HepG2 (cell line): ENCODE data around the gene NOTUM. TPM values are rescaled to one million over a fixed set of nuclear protein-coding genes. Genes with fewer than 3 reads are reported as not detected.

Experiments
- ARID3A ChIP-seq: IDR thresholded peaks from 2 replicates; pipeline ENCODE4 v1.6.1; 2012; ENCODE audit warnings: low read depth, low read length, improper control_type of control experiment
- DBP ChIP-seq: sonication (generic); formaldehyde crosslinking; IDR thresholded peaks from 2 replicates; pipeline ENCODE4 v1.4.0; 2020; ENCODE audit warnings: missing genetic modification reagents; ENCODE audit errors: not compliant biosample characterization
- GTF2F1 ChIP-seq: fragments of 150-350 bp; IDR thresholded peaks from 2 replicates; pipeline ENCODE4 v1.6.1; 2014; ENCODE audit warnings: low read length
- HNF1A ChIP-seq, 2 experiments: sonication (generic) in 1 of 2; formaldehyde crosslinking in 1 of 2; IDR thresholded peaks; 2 replicates each; pipeline versions ENCODE4 v1.4.0 to v1.6.1; 2016 to 2020; ENCODE audit warnings: borderline replicate concordance in 1 of 2, low read depth in 1 of 2, mild to moderate bottlenecking in 1 of 2, missing genetic modification reagents in 1 of 2
- JARID2 ChIP-seq: sonication (generic); formaldehyde crosslinking; IDR thresholded peaks from 2 replicates; pipeline ENCODE4 v1.8.1; 2023; ENCODE audit warnings: missing genetic modification reagents, inconsistent platforms; ENCODE audit not compliant: insufficient replicate concordance
- RNF2 ChIP-seq: fragments of 450-650 bp; conservative IDR thresholded peaks from 2 replicates; pipeline ENCODE4 v1.6.1; 2016; ENCODE audit warnings: low read depth
- TP53 ChIP-seq: sonication (generic); formaldehyde crosslinking; conservative IDR thresholded peaks from 2 replicates; pipeline ENCODE4 v1.4.0; 2020; ENCODE audit warnings: missing genetic modification reagents
- U2AF1 ChIP-seq: fragments of 200-400 bp; formaldehyde crosslinking; optimal IDR thresholded peaks from 2 replicates; pipeline ENCODE3; 2017; ENCODE audit warnings: mild to moderate bottlenecking, low read depth, low read length
- ZBTB37 ChIP-seq: sonication (generic); formaldehyde crosslinking; IDR thresholded peaks from 2 replicates; pipeline ENCODE4 v1.4.0; 2020; ENCODE audit warnings: mild to moderate bottlenecking, missing genetic modification reagents
- ZIK1 ChIP-seq: sonication (generic); formaldehyde crosslinking; IDR thresholded peaks from 2 replicates; pipeline ENCODE4 v1.5.0; 2020; ENCODE audit warnings: mild to moderate bottlenecking, low read depth, missing genetic modification reagents, borderline replicate concordance
- ZNF160 ChIP-seq: sonication (generic); formaldehyde crosslinking; IDR thresholded peaks from 2 replicates; pipeline ENCODE4 v1.8.0; 2022; ENCODE audit warnings: mild to moderate bottlenecking, inconsistent platforms, missing genetic modification reagents
- ZNF33B ChIP-seq: sonication (generic); formaldehyde crosslinking; IDR thresholded peaks from 2 replicates; pipeline ENCODE4 v1.5.1; 2020; ENCODE audit warnings: mild to moderate bottlenecking, missing genetic modification reagents
- ZNF496 ChIP-seq: sonication (generic); formaldehyde crosslinking; IDR thresholded peaks from 2 replicates; pipeline ENCODE4 v1.8.1; 2023; ENCODE audit warnings: mild to moderate bottlenecking, moderate library complexity, missing genetic modification reagents; ENCODE audit not compliant: insufficient replicate concordance
- ZNF720 ChIP-seq: sonication (generic); formaldehyde crosslinking; IDR thresholded peaks from 2 replicates; pipeline ENCODE4 v1.4.0; 2020; ENCODE audit warnings: missing genetic modification reagents
- ZNF749 ChIP-seq: sonication (generic); formaldehyde crosslinking; IDR thresholded peaks from 2 replicates; pipeline ENCODE4 v1.8.0; 2022; ENCODE audit warnings: mild to moderate bottlenecking, missing genetic modification reagents, moderate library complexity, borderline replicate concordance
- ZNF788 ChIP-seq: sonication (generic); formaldehyde crosslinking; IDR thresholded peaks from 2 replicates; pipeline ENCODE4 v1.5.0; 2020; ENCODE audit warnings: mild to moderate bottlenecking, missing genetic modification reagents, borderline replicate concordance
- ZNF839 ChIP-seq: sonication (generic); formaldehyde crosslinking; IDR thresholded peaks from 2 replicates; pipeline ENCODE4 v1.4.0; 2020; ENCODE audit warnings: missing genetic modification reagents, mild to moderate bottlenecking, borderline replicate concordance
- polyA plus RNA-seq, 8 experiments: library from polyadenylated mRNA; depleted of rRNA in 3 of 8; stranded (reverse) in 7 of 8; unstranded in 1 of 8; fragments of >200 nt; fragmentation: Illumina TruSeq in 4 of 8; extraction: Trizol in 4 of 8; gene quantifications; 2 replicates each; pipeline versions ENCODE4 v1.2.1 to v1.2.3, GENCODE V29; 2011 to 2016; ENCODE audit warnings: low read depth in 4 of 8, missing spikeins in 1 of 8, mixed read lengths in 1 of 8; ENCODE audit not compliant: insufficient read depth in 1 of 8
- total RNA-seq, 5 experiments: library from RNA; depleted of rRNA; stranded (reverse); fragments of >200 nt; fragmentation: Illumina TruSeq; extraction: Trizol; gene quantifications; 2 replicates each; pipeline ENCODE4 v1.2.3, GENCODE V29; 2016; ENCODE audit warnings: low read depth in 1 of 5

The NOTUM gene
- total and polyA plus RNA-seq, 2 of the 13 experiments (the other 11 are each of a cell fraction or from before 2014, with no cell fraction given) = 150 to 160 TPM

GRCh38 chr17:81909966-81910839 lies 50.8 kb downstream of the NOTUM start (continued):
- TF ChIP-seq ARID3A = no peak
- TF ChIP-seq DBP (CRISPR knock-in tag) = peak; percentile 45
- no peak for TF ChIP-seq ZNF496
- peak; percentile 83; the same call in 1 of the 2 replicates for TF ChIP-seq ZNF788 (CRISPR knock-in tag)
- TF ChIP-seq ZNF720 = no peak
- TF ChIP-seq ZNF839 (CRISPR knock-in tag) = no peak
- TF ChIP-seq ZNF160 (CRISPR knock-in tag) = no peak; the same call in 1 of the 2 replicates
- peak; percentile 55; the same call in 1 of the 2 replicates for TF ChIP-seq ZBTB37 (CRISPR knock-in tag)
- no peak for TF ChIP-seq ZNF33B (CRISPR knock-in tag)
- TF ChIP-seq RNF2 = 0 out of 2 replicates have a peak, but pooled peaks have one; percentile 13
- TF ChIP-seq JARID2 = no peak
- TF ChIP-seq U2AF1 = no peak
- peak; percentile 67; the same call in 1 of the 2 replicates for TF ChIP-seq ZIK1 (CRISPR knock-in tag)
- TF ChIP-seq ZNF749 (CRISPR knock-in tag) = peak; percentile 49; the same call in 1 of the 2 replicates
- no peak; the same call in 1 of the 2 replicates for TF ChIP-seq TP53 (CRISPR knock-in tag)
- no peak for TF ChIP-seq GTF2F1
- peak; percentile 33; the same call in 1 of the 2 replicates for TF ChIP-seq HNF1A (IDR thresholded peaks at IDR 0.05; ENCODE audit: low read depth)
- peak; percentile 84 for TF ChIP-seq HNF1A (CRISPR knock-in tag; IDR thresholded peaks at IDR 0.05; ENCODE audit: borderline replicate concordance)
